Astrocyte of the cerebellum (primary cell): ENCODE measurements around the gene APOA5.

Source experiments
- DNase-seq: peaks from one replicate; pipeline ENCODE4 v3.0.0-alpha.2; 2011; ENCODE audit warnings: low read depth
- H3K4me3 ChIP-seq: 2 replicates; pipeline ENCODE4 v1.5.1; 2011; ENCODE audit warnings: mild to moderate bottlenecking, low read depth, low read length, moderate library complexity
- CTCF ChIP-seq: IDR thresholded peaks from 2 replicates; pipeline ENCODE4 v1.5.1; 2012; ENCODE audit warnings: low read length, low read depth, moderate library complexity, mild to moderate bottlenecking; ENCODE audit errors: missing control alignments
- in situ Hi-C: cut with HindIII; loops from 2 replicates; pipeline ENCODE4 v1.10.0; 2017; ENCODE audit warnings: low sequenced_read_pairs

Gene APOA5

DNA sequence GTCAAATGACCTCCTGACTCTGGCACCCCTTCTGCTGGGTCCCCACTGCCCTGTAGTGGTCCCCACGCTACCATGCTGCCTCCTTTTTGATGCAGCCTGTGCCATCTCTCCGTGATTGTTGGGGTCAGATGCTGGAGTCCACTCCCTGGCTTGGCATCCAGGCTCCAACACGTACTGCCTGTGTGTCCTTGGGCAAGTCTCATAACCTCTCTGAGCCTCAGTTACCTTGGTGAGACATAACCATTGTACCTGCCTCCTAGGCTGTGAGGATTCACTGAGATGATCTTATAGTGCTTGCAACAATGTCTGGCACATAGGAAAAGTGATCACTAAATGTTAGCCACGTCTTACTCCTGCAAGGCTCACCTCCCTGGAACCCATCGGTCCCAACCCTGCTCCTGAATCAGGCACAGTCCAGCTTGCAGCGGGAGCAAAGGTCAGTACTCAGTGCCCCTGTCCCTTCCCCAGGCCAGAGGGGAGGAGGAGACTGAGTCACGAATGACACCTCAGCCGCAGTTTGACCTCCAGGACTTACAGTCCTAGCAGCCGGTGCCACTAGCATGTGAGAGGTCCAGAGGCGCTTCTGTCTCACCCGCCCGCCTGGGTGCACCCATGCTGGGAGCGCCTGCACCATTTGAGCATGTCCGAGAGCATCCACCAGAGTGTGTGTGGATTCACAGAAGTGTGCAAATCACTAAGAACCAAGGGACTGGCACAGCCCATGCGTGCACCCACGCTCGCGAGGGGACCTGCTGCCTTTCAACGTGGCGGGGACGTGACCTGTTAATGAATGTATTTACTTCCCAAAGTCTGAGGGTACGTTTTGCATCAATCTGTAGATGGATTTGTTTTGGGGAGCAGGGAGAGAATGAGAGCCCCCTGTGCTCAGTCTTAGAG lies 34.4 kb upstream of the APOA5 start:
- DNase-seq, result no peak
- TF ChIP-seq CTCF, result no peak
- in situ Hi-C loops, result no loop called here
- no peak overlapping the region for H3K4me3 ChIP-seq

- no peak for TF ChIP-seq CTCF
- DNase-seq, result no peak
- in situ Hi-C loops, result no loop called here
- no peak overlapping the region for H3K4me3 ChIP-seq
These were observed 33.8 kb upstream of the APOA5 start for GRCh38 chr11:116825434-116825833.

DNA sequence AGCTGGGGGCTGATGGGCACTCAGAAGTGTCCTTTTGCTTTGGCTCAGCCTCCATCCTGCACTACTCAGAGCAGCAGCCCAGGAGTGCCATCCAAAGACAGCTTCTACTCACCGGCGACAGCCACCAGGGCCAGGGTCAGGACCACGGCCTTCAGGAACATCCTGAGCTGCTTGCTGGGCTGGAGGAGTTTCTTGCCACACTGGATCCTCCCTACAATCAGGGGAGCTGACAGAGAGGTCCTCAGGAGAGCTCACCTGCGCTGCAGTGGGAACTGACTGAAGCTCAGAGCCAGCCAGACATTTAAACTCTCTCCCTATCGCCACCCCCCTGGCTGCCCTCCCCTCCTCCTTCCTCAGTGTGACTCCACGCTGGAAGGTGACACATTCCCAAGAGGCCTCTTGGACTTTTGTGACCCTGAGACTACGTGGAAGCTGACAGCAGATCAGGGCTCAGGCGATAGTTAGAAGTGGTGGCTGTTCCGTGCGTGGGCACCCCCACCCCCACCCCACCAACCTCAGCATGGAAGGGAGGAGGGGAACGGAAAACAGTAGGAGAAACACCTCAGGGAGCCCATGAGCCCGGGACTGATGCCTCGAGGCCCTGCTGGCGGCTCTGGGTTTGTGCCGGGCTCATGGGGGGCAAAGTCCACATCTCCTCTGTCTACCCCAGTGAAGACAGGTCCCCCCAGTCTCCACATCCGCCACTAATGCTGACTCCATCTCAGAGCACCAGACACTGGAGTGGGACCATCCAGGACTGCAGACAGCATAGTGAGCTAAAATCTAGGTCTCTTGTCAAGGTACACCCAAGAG lies 31.6 kb upstream of the APOA5 start, which contains the start of gene APOA4:
Gene APOA4 (minus strand): TSS at position 274 of the 813 bp plus-strand sequence. CDS start 113 bp downstream, at position 161.
- in situ Hi-C loops, result no loop called here
- H3K4me3 ChIP-seq, result no peak within 1 kb of the TSS
- no peak for DNase-seq
- TF ChIP-seq CTCF, result no peak

DNA sequence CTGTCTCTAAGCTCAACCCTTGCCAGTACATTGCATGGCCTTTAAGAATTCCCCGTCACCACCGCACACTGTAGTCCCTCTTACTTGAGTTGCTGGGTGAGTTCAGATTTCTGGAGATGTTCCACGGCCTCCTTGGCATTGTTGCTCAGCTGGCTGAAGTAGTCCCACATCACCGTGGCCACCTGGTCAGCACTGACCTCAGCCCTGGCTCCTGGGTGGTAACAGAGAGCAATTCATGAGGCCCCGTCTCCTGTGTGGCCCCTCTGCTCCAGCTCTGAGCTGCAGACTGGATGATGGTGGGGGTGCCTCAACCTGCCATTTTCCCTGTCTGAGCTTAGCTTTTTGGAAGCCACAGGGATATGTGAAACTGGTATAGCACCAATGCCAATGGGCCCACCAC lies 30.9 kb upstream of the APOA5 start:
- no peak for DNase-seq
- TF ChIP-seq CTCF, result no peak
- in situ Hi-C loops, result no loop called here
- no peak overlapping the region for H3K4me3 ChIP-seq

- no peak overlapping the region for H3K4me3 ChIP-seq
- no peak for TF ChIP-seq CTCF
- no peak for DNase-seq
- in situ Hi-C loops, result no loop called here
These were observed 29.6 kb upstream of the APOA5 start for GRCh38 chr11:116821050-116821918.

GRCh38 chr11:116819049-116819448 lies 27.4 kb upstream of the APOA5 start:
- no peak for DNase-seq
- TF ChIP-seq CTCF, result no peak
- in situ Hi-C loops, result no loop called here
- H3K4me3 ChIP-seq, result no peak overlapping the region
